Type B pancreatic cell (in vitro differentiated cells): ENCODE results near the gene CRHR1. TPM values are rescaled to one million over a fixed set of nuclear protein-coding genes. Genes with fewer than 3 reads are reported as not detected.

ENCODE experiments used
- DNase-seq: peaks from one replicate; pipeline ENCODE4 v3.0.0; 2021; ENCODE audit warnings: mixed read lengths; ENCODE audit not compliant: unreplicated experiment; ENCODE audit errors: extremely low spot score
- H3K27ac Mint-ChIP-seq: 2 replicates; pipeline ENCODE4 v1.8.0; 2021; ENCODE audit warnings: mild to moderate bottlenecking, mixed read lengths
- H3K27me3 Mint-ChIP-seq: 2 replicates; pipeline ENCODE4 v1.8.0; 2021; ENCODE audit warnings: mixed read lengths
- H3K36me3 Mint-ChIP-seq: 2 replicates; pipeline ENCODE4 v1.8.0; 2021; ENCODE audit warnings: mixed read lengths
- H3K4me1 Mint-ChIP-seq: one replicate; pipeline ENCODE4 v1.8.0; 2021; ENCODE audit warnings: mixed read lengths; ENCODE audit not compliant: unreplicated experiment
- H3K4me3 Mint-ChIP-seq: 2 replicates; pipeline ENCODE4 v1.8.0; 2021; ENCODE audit warnings: mild to moderate bottlenecking, mixed read lengths
- H3K9me3 Mint-ChIP-seq: 2 replicates; pipeline ENCODE4 v1.8.0; 2021; ENCODE audit warnings: mixed read lengths
- CTCF ChIP-seq: fragments of 200-600 bp; sonication (generic); conservative IDR thresholded peaks from 2 replicates; pipeline ENCODE4 v1.5.0; 2021; ENCODE audit warnings: antibody characterized with exemption, mild to moderate bottlenecking
- total RNA-seq: library from RNA; stranded (reverse); gene quantifications from 2 replicates; pipeline ENCODE4 v1.2.1, GENCODE V29; 2021; ENCODE audit warnings: low replicate concordance

The CRHR1 gene
- total RNA-seq, 1 donor from 2014 or later: 0.43 TPM

- Mint-ChIP-seq H3K36me3 (no peaks in the 10 kb centered on the region), H3K27me3 (peaks cover 85% of the 10 kb centered on the region), H3K4me1 (no peaks in the 10 kb centered on the region), H3K4me3 (no peak overlapping the region), H3K27ac (no peak overlapping the region), H3K9me3 (no peaks in the 10 kb centered on the region)
- TF ChIP-seq CTCF: no peak
- DNase-seq: no peak
Measured at GRCh38 chr17:45786349-45786748, 2.2 kb downstream of the CRHR1 start.

- H3K4me1 Mint-ChIP-seq: no peaks in the 10 kb centered on the region
- DNase-seq: no peak
- H3K4me3 Mint-ChIP-seq: no peak overlapping the region
- H3K27ac Mint-ChIP-seq: no peak overlapping the region
- peaks cover 85% of the 10 kb centered on the region for H3K27me3 Mint-ChIP-seq
- H3K9me3 Mint-ChIP-seq: no peaks in the 10 kb centered on the region
- no peak for TF ChIP-seq CTCF
- no peaks in the 10 kb centered on the region for H3K36me3 Mint-ChIP-seq
Measured at GRCh38 chr17:45787044-45787443, 2.9 kb downstream of the CRHR1 start.

GRCh38 chr17:45787656-45788055, 3.5 kb downstream of the CRHR1 start:
- peaks cover 85% of the 10 kb centered on the region for H3K27me3 Mint-ChIP-seq
- no peaks in the 10 kb centered on the region for H3K36me3 Mint-ChIP-seq
- H3K27ac Mint-ChIP-seq: no peak overlapping the region
- H3K4me3 Mint-ChIP-seq: no peak overlapping the region
- TF ChIP-seq CTCF: no peak
- H3K4me1 Mint-ChIP-seq: no peaks in the 10 kb centered on the region
- no peaks in the 10 kb centered on the region for H3K9me3 Mint-ChIP-seq
- DNase-seq: no peak

- TF ChIP-seq CTCF: no peak
- Mint-ChIP-seq H3K36me3 (no peaks in the 10 kb centered on the region), H3K27me3 (peaks cover 85% of the 10 kb centered on the region), H3K4me3 (no peak overlapping the region), H3K4me1 (no peaks in the 10 kb centered on the region), H3K27ac (no peak overlapping the region), H3K9me3 (no peaks in the 10 kb centered on the region)
- DNase-seq: no peak
Measured at GRCh38 chr17:45788057-45788456, 3.9 kb downstream of the CRHR1 start.

GRCh38 chr17:45789874-45790273, 5.8 kb downstream of the CRHR1 start:
- Mint-ChIP-seq H3K4me1 (no peaks in the 10 kb centered on the region), H3K27me3 (peaks cover 84% of the 10 kb centered on the region), H3K4me3 (no peak overlapping the region), H3K9me3 (no peaks in the 10 kb centered on the region), H3K27ac (no peak overlapping the region), H3K36me3 (no peaks in the 10 kb centered on the region)
- no peak for DNase-seq
- no peak for TF ChIP-seq CTCF

- H3K36me3 Mint-ChIP-seq: no peaks in the 10 kb centered on the region
- no peaks in the 10 kb centered on the region for H3K9me3 Mint-ChIP-seq
- no peaks in the 10 kb centered on the region for H3K4me1 Mint-ChIP-seq
- H3K27ac Mint-ChIP-seq: no peak overlapping the region
- TF ChIP-seq CTCF: no peak
- no peak overlapping the region for H3K4me3 Mint-ChIP-seq
- no peak for DNase-seq
- peaks cover 86% of the 10 kb centered on the region for H3K27me3 Mint-ChIP-seq
Measured at GRCh38 chr17:45790296-45790922, 6.3 kb downstream of the CRHR1 start.
